ENCODE results near the gene ZBTB47.

Gene ZBTB47

GRCh38 chr3:42654331-42655201 lies 1.1 kb downstream of the ZBTB47 start:
- no peak for DNase-seq

GRCh38 chr3:42655331-42655888 lies 1.9 kb downstream of the ZBTB47 start:
- no peak for DNase-seq

- DNase-seq = no peak
Measured at GRCh38 chr3:42655980-42656679, 2.6 kb downstream of the ZBTB47 start.

- no peak for DNase-seq
Measured at GRCh38 chr3:42656680-42657610, 3.4 kb downstream of the ZBTB47 start.

GRCh38 chr3:42657675-42658074 lies 4.2 kb downstream of the ZBTB47 start:
- DNase-seq = no peak

GRCh38 chr3:42658091-42658770 lies 4.7 kb downstream of the ZBTB47 start:
- no peak for DNase-seq

- DNase-seq = no peak
Measured at GRCh38 chr3:42658771-42659390, 5.4 kb downstream of the ZBTB47 start.

- no peak for DNase-seq
Measured at GRCh38 chr3:42659451-42660130, 6.1 kb downstream of the ZBTB47 start.

GRCh38 chr3:42660131-42660715 lies 6.7 kb downstream of the ZBTB47 start:
- no peak for DNase-seq

GRCh38 chr3:42660898-42661297 lies 7.4 kb downstream of the ZBTB47 start:
- DNase-seq = no peak

- DNase-seq = no peak
Measured at GRCh38 chr3:42661593-42662022, 8.1 kb downstream of the ZBTB47 start.

GRCh38 chr3:42662037-42662812 lies 8.7 kb downstream of the ZBTB47 start:
- no peak for DNase-seq

- DNase-seq = no peak
Measured at GRCh38 chr3:42662813-42663535, 9.5 kb downstream of the ZBTB47 start.

- no peak for DNase-seq
Measured at GRCh38 chr3:42663581-42664437, 10.3 kb downstream of the ZBTB47 start.

- no peak for DNase-seq
Measured at GRCh38 chr3:42664438-42664803, 10.9 kb downstream of the ZBTB47 start.

GRCh38 chr3:42665050-42665878 lies 11.8 kb downstream of the ZBTB47 start:
- DNase-seq = no peak

GRCh38 chr3:42666022-42666421 lies 12.5 kb downstream of the ZBTB47 start:
- no peak for DNase-seq

Data from stimulated activated CD4-positive, alpha-beta T cell treated with anti-CD3 and anti-CD28 coated beads, Interleukin-4, amount 100 ng/mL, for 1 hour (primary cell).